ENCODE data around the gene NAT14. TPM values are rescaled to one million over a fixed set of nuclear protein-coding genes. Genes with fewer than 3 reads are reported as not detected.

Gene NAT14
- polyA plus RNA-seq, 1 of the 3 experiments (the other 2 are of a cell fraction), result 89.9 TPM

- no peak overlapping the region for H3K27ac ChIP-seq (ENCODE audit: low read depth in 2 of 2, low read length in 1 of 2)
- H4K20me1 ChIP-seq (ENCODE audit: insufficient read depth), result no peaks in the 10 kb centered on the region
- no peak overlapping the region for H3K9ac ChIP-seq
- H3K79me2 ChIP-seq (ENCODE audit: insufficient read depth), result no peaks in the 10 kb centered on the region
- no peak for TF ChIP-seq GATA2 (CRISPR knock-in tag; IDR thresholded peaks at IDR 0.05)
- no peak for TF ChIP-seq SIN3A (IDR thresholded peaks at IDR 0.05; ENCODE audit: borderline replicate concordance, low read depth, low read length)
- ChIA-PET CTCF (interaction anchor here (1.0 to 1.3 kb wide), 4 partner anchors 11 to 197 kb away, joined by 3 to 10 read pairs (median 3); no protein-coding TSS in a partner anchor), POLR2A (interaction anchor here (0.9 kb wide), 1 partner anchor 15 kb away, joined by 4 read pairs; no protein-coding TSS in a partner anchor)
- H3K4me2 ChIP-seq, result no peak overlapping the region
- H3F3A ChIP-seq (replicated peaks; ENCODE audit: insufficient read depth), result peaks cover 9% of the 10 kb centered on the region
- peaks cover 0 to 5% of the 10 kb centered on the region in 2 experiments; a peak in 1 of 4 replicates for H3K4me1 ChIP-seq (ENCODE audit: control insufficient read depth in 1 of 2, insufficient read depth in 2 of 2, low read depth in 1 of 2, low read length in 1 of 2)
- no peaks in the 10 kb centered on the region for H3K9me2 ChIP-seq
- H3K27me3 ChIP-seq (ENCODE audit: insufficient read depth), result no peaks in the 10 kb centered on the region
- H3K36me3 ChIP-seq (replicated peaks in 1 of 2; ENCODE audit: control insufficient read depth in 1 of 2, insufficient read depth in 2 of 2, low read length in 1 of 2), result no peaks in the 10 kb centered on the region
- 79% methylated on average over 2 of the region's 2 CpGs for WGBS (ENCODE audit: low lambda C conversion rate)
- DNase-seq, result no peak
- no peak overlapping the region for H3K4me3 ChIP-seq (ENCODE audit: low read depth in 2 of 2, low read length in 1 of 2)
- no peaks in the 10 kb centered on the region for H3K9me3 ChIP-seq
- no peak overlapping the region for H2AFZ ChIP-seq (ENCODE audit: low read depth)
Observed at GRCh38 chr19:55498246-55498840, 13.4 kb downstream of the NAT14 start.

- no peaks in the 10 kb centered on the region for H3K9me2 ChIP-seq
- H3K27ac ChIP-seq (ENCODE audit: low read depth in 2 of 2, low read length in 1 of 2), result no peak overlapping the region
- WGBS (ENCODE audit: low lambda C conversion rate), result 91% methylated on average over 25 of the region's 26 CpGs
- peaks cover 9% of the 10 kb centered on the region for H3F3A ChIP-seq (replicated peaks; ENCODE audit: insufficient read depth)
- no peaks in the 10 kb centered on the region for H3K27me3 ChIP-seq (ENCODE audit: insufficient read depth)
- H3K4me2 ChIP-seq, result no peak overlapping the region
- no peak overlapping the region for H2AFZ ChIP-seq (ENCODE audit: low read depth)
- ChIA-PET CTCF (interaction anchor here (1.3 to 1.7 kb wide), 3 partner anchors 10 to 33 kb away, joined by 5 to 10 read pairs (median 5); no protein-coding TSS in a partner anchor), POLR2A (no interaction called here)
- DNase-seq, result no peak
- H3K9me3 ChIP-seq, result no peaks in the 10 kb centered on the region
- no peaks in the 10 kb centered on the region for H4K20me1 ChIP-seq (ENCODE audit: insufficient read depth)
- peaks cover 0 to 6% of the 10 kb centered on the region in 2 experiments; a peak in 1 of 4 replicates for H3K4me1 ChIP-seq (ENCODE audit: control insufficient read depth in 1 of 2, insufficient read depth in 2 of 2, low read depth in 1 of 2, low read length in 1 of 2)
- no peak for TF ChIP-seq EZH2phosphoT487 (IDR thresholded peaks at IDR 0.05; ENCODE audit: borderline replicate concordance, low read depth)
- TF ChIP-seq TAF1 (IDR thresholded peaks at IDR 0.05; ENCODE audit: borderline replicate concordance, low read depth, low read length), result no peak
- no peak for TF ChIP-seq EP300 (IDR thresholded peaks at IDR 0.05; ENCODE audit: borderline replicate concordance in 1 of 2, low read depth in 1 of 2, low read length in 1 of 2)
- TF ChIP-seq GABPA (IDR thresholded peaks at IDR 0.05; ENCODE audit: low read depth), result no peak
- no peak for TF ChIP-seq RXRA (IDR thresholded peaks at IDR 0.05; ENCODE audit: borderline replicate concordance, low read depth)
- no peak for TF ChIP-seq SMC3 (IDR thresholded peaks at IDR 0.05; ENCODE audit: low read depth, low read length)
- no peak for TF ChIP-seq SIN3A (IDR thresholded peaks at IDR 0.05; ENCODE audit: borderline replicate concordance, low read depth, low read length)
- no peak for TF ChIP-seq FOXJ3 (CRISPR knock-in tag; IDR thresholded peaks at IDR 0.05)
- TF ChIP-seq RCOR1 (IDR thresholded peaks at IDR 0.05; ENCODE audit: low read length), result no peak
- no peak for TF ChIP-seq FOSL2 (IDR thresholded peaks at IDR 0.05; ENCODE audit: borderline replicate concordance, low read depth)
- TF ChIP-seq, protein P1, sequence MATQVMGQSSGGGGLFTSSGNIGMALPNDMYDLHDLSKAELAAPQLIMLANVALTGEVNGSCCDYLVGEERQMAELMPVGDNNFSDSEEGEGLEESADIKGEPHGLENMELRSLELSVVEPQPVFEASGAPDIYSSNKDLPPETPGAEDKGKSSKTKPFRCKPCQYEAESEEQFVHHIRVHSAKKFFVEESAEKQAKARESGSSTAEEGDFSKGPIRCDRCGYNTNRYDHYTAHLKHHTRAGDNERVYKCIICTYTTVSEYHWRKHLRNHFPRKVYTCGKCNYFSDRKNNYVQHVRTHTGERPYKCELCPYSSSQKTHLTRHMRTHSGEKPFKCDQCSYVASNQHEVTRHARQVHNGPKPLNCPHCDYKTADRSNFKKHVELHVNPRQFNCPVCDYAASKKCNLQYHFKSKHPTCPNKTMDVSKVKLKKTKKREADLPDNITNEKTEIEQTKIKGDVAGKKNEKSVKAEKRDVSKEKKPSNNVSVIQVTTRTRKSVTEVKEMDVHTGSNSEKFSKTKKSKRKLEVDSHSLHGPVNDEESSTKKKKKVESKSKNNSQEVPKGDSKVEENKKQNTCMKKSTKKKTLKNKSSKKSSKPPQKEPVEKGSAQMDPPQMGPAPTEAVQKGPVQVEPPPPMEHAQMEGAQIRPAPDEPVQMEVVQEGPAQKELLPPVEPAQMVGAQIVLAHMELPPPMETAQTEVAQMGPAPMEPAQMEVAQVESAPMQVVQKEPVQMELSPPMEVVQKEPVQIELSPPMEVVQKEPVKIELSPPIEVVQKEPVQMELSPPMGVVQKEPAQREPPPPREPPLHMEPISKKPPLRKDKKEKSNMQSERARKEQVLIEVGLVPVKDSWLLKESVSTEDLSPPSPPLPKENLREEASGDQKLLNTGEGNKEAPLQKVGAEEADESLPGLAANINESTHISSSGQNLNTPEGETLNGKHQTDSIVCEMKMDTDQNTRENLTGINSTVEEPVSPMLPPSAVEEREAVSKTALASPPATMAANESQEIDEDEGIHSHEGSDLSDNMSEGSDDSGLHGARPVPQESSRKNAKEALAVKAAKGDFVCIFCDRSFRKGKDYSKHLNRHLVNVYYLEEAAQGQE (IDR thresholded peaks at IDR 0.05; ENCODE audit: low read depth, low read length), result no peak
- TF ChIP-seq CHD2 (IDR thresholded peaks at IDR 0.05; ENCODE audit: low read length, partially characterized antibody), result no peak
- no peak for TF ChIP-seq ZBTB33 (IDR thresholded peaks at IDR 0.05; ENCODE audit: borderline replicate concordance, low read depth)
- TF ChIP-seq TCF12 (IDR thresholded peaks at IDR 0.05), result no peak
- TF ChIP-seq POLR2AphosphoS5 (IDR thresholded peaks at IDR 0.05; ENCODE audit: low read depth, low read length), result no peak
- TF ChIP-seq PBX3 (IDR thresholded peaks at IDR 0.05), result no peak
- no peaks in the 10 kb centered on the region for H3K79me2 ChIP-seq (ENCODE audit: insufficient read depth)
- H3K36me3 ChIP-seq (replicated peaks in 1 of 2; ENCODE audit: control insufficient read depth in 1 of 2, insufficient read depth in 2 of 2, low read length in 1 of 2), result no peaks in the 10 kb centered on the region
- H3K9ac ChIP-seq, result no peak overlapping the region
- H3K4me3 ChIP-seq (ENCODE audit: low read depth in 2 of 2, low read length in 1 of 2), result no peak overlapping the region
Observed at GRCh38 chr19:55500368-55500952, 15.5 kb downstream of the NAT14 start.

Data from SK-N-SH (cell line).